HL-60 (cell line): ENCODE results near the gene FAM78A.

Experiments used
- POLR2AphosphoS5 ChIP-seq: IDR thresholded peaks from 2 replicates; pipeline ENCODE4 v1.6.1; 2012; ENCODE audit warnings: low read depth
- TF ChIP-seq, protein P1 (sequence below): IDR thresholded peaks from one replicate; pipeline ENCODE4 v1.5.1; 2011; ENCODE audit warnings: low read length, control low read depth, inconsistent platforms; ENCODE audit not compliant: insufficient read depth

DNA sequence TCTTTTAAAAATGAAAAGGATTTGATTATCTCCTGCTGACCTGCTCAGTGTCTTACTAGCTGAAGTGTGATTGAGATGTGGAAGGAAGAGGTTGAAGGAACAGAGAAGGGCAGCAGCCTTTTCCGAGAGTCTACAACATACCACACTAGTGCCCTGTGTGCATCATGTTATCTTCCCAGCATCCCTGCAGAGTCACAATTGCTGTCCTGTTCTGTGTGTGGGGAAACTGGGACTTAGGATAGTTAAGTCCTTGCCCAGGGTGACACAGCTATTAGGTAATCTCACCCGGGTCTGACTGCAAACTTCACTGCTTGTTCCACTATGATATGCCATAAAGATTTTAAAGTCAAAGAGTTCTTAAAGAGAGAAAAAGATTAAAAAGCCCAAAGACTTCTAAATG, 55.8 kb downstream of the FAM78A start:
- TF ChIP-seq, protein P1, sequence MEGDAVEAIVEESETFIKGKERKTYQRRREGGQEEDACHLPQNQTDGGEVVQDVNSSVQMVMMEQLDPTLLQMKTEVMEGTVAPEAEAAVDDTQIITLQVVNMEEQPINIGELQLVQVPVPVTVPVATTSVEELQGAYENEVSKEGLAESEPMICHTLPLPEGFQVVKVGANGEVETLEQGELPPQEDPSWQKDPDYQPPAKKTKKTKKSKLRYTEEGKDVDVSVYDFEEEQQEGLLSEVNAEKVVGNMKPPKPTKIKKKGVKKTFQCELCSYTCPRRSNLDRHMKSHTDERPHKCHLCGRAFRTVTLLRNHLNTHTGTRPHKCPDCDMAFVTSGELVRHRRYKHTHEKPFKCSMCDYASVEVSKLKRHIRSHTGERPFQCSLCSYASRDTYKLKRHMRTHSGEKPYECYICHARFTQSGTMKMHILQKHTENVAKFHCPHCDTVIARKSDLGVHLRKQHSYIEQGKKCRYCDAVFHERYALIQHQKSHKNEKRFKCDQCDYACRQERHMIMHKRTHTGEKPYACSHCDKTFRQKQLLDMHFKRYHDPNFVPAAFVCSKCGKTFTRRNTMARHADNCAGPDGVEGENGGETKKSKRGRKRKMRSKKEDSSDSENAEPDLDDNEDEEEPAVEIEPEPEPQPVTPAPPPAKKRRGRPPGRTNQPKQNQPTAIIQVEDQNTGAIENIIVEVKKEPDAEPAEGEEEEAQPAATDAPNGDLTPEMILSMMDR: no peak
- TF ChIP-seq POLR2AphosphoS5: no peak
